Glutamatergic neuron (in vitro differentiated cells): ENCODE data around the gene TTC24. TPM values are rescaled to one million over a fixed set of nuclear protein-coding genes. Genes with fewer than 3 reads are reported as not detected.
"Not testable (repeated sequence)": the region's sequence is repeated elsewhere in the genome, so short reads cannot be mapped to it uniquely, and the experiment has no call there.

Source experiments
- DNase-seq: peaks from one replicate; pipeline ENCODE4 v3.0.0; 2022
- H3K27ac Mint-ChIP-seq: one replicate; pipeline ENCODE4 v1.8.0; 2020; ENCODE audit warnings: mild to moderate bottlenecking, mixed read lengths, inconsistent platforms; ENCODE audit not compliant: unreplicated experiment
- H3K27me3 Mint-ChIP-seq: one replicate; pipeline ENCODE4 v1.8.0; 2020; ENCODE audit warnings: mild to moderate bottlenecking, moderate library complexity, mixed read lengths, inconsistent platforms; ENCODE audit not compliant: unreplicated experiment
- H3K36me3 Mint-ChIP-seq: one replicate; pipeline ENCODE4 v1.8.0; 2020; ENCODE audit warnings: mild to moderate bottlenecking, mixed read lengths, inconsistent platforms; ENCODE audit not compliant: unreplicated experiment
- H3K4me1 Mint-ChIP-seq: one replicate; pipeline ENCODE4 v1.8.0; 2020; ENCODE audit warnings: mild to moderate bottlenecking, low read depth, mixed read lengths, inconsistent platforms; ENCODE audit not compliant: unreplicated experiment
- H3K4me3 Mint-ChIP-seq: one replicate; pipeline ENCODE4 v1.8.0; 2020; ENCODE audit warnings: mild to moderate bottlenecking, mixed read lengths, inconsistent platforms; ENCODE audit not compliant: unreplicated experiment
- H3K9me3 Mint-ChIP-seq: one replicate; pipeline ENCODE4 v1.8.0; 2020; ENCODE audit warnings: mild to moderate bottlenecking, moderate library complexity, mixed read lengths, inconsistent platforms; ENCODE audit not compliant: unreplicated experiment
- total RNA-seq: library from RNA; stranded (reverse); fragmentation: NEBNext Ultra II Directional; extraction: Animal tissue kit (Norgen Biotek cat#: 25700); gene quantifications from one replicate; pipeline ENCODE4 v1.2.1, GENCODE V29; 2021; ENCODE audit not compliant: unreplicated experiment
- TF ChIP-seq, protein P1 (sequence below): fragments of 200-600 bp; sonication (generic); IDR thresholded peaks from one replicate; pipeline ENCODE4 v1.5.0; 2021; ENCODE audit not compliant: partially characterized antibody, unreplicated experiment

TTC24 gene
- total RNA-seq, 1 donor from 2014 or later, result not detected

DNA sequence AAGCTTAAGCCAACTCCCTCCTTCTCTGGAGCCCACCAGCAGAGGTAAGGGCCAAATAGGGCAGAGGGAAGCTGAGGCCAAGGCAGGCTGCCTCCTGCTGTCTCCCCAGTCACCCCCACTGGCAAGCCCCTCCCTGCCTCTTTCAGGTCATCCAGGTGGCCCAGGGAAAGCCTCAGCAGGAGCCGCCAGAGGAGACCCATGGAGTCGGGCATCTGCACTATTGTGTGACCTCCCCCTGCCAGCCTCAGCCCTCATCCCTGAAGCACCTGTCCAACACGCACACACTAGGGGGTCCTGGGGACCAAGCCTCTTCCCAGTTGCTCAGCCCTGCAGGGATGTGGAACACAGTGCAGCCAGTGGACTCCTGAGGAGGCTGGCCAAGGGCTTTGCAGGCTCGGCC is 6.8 kb downstream of the TTC24 start:
- Mint-ChIP-seq H3K27ac (no peak overlapping the region), H3K9me3 (peaks cover 2% of the 10 kb centered on the region), H3K4me1 (peaks cover 4% of the 10 kb centered on the region), H3K27me3 (peaks cover 5% of the 10 kb centered on the region), H3K36me3 (no peaks in the 10 kb centered on the region), H3K4me3 (no peak overlapping the region)
- TF ChIP-seq, protein P1, sequence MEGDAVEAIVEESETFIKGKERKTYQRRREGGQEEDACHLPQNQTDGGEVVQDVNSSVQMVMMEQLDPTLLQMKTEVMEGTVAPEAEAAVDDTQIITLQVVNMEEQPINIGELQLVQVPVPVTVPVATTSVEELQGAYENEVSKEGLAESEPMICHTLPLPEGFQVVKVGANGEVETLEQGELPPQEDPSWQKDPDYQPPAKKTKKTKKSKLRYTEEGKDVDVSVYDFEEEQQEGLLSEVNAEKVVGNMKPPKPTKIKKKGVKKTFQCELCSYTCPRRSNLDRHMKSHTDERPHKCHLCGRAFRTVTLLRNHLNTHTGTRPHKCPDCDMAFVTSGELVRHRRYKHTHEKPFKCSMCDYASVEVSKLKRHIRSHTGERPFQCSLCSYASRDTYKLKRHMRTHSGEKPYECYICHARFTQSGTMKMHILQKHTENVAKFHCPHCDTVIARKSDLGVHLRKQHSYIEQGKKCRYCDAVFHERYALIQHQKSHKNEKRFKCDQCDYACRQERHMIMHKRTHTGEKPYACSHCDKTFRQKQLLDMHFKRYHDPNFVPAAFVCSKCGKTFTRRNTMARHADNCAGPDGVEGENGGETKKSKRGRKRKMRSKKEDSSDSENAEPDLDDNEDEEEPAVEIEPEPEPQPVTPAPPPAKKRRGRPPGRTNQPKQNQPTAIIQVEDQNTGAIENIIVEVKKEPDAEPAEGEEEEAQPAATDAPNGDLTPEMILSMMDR, result no peak
- DNase-seq, result no peak

DNA sequence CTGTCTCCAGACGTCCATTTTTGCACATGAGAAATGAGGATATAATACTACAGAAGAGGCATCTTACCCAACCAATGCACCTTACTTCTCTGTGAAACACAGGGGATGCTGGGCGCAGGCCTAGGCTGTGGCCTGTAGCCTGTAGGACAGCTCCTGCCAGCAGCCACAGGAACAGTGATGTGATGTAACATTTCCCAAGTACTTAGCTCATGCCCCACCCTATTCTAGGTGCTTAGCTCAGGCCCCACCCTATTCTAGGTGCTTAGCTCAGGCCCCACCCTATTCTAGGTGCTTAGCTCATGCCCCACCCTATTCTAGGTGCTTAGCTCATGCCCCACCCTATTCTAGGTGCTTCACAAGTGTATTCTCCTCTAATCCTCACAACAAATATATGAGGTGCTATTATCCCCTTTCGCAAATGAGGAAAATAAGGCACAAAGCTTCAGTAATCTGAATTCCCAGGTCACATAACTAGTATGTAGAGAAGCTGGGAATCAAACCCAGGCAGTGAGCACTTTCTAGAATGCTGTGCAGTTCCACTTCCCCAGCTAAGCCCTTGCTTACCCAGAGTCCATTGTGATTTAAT is 7.5 kb downstream of the TTC24 start:
- Mint-ChIP-seq H3K27me3 (peaks cover 5% of the 10 kb centered on the region), H3K9me3 (peaks cover 2% of the 10 kb centered on the region), H3K4me3 (no peak overlapping the region), H3K27ac (no peak overlapping the region), H3K36me3 (no peaks in the 10 kb centered on the region), H3K4me1 (peaks cover 4% of the 10 kb centered on the region)
- TF ChIP-seq, protein P1, result no peak
- DNase-seq, result no peak

DNA sequence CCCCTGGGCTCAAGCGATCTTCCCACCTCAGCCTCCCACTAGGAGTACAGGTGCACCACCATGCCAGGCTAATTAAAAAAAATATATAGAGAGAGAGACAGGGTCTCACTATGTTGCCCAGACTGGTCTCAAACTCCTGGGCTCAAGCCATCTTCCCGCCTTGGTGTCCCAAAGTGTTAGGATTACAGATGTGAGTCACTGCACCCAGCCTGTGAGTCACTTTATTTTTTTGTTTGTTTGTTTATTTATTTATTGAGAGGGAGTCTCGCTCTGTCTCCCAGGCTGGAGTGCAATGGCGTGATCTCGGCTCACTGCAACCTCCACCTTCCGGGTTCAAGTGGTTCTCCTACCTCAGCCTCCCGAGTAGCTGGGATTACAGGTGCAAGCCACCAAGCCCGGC is 8.4 kb downstream of the TTC24 start:
- H3K4me3 Mint-ChIP-seq, H3K27ac Mint-ChIP-seq, H3K9me3 Mint-ChIP-seq, DNase-seq, H3K27me3 Mint-ChIP-seq, H3K4me1 Mint-ChIP-seq, H3K36me3 Mint-ChIP-seq: not testable (repeated sequence)

DNA sequence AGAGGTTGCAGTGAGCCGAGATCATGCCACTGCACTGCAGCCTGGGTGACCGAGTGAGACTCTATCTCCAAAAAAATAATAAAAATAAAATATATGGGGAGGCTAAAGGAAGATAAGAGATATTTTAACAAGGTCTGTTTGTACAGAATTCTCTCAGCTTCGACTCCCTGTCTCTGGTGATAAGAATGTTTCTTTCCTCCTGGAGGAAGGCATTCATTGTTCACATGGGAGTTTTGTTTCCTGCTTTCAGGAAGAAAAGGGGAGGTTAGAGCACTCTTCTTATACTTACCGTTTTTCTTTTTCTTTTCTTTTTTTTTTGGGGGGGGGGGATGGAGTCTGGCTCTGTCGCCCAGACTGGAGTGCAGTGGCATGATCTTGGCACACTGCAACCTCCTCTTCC is 10.0 kb downstream of the TTC24 start:
- H3K27ac Mint-ChIP-seq, result no peak overlapping the region
- DNase-seq, result no peak
- no peak overlapping the region for H3K4me3 Mint-ChIP-seq
- H3K9me3 Mint-ChIP-seq, result peaks cover 5% of the 10 kb centered on the region
- peaks cover 2% of the 10 kb centered on the region for H3K4me1 Mint-ChIP-seq
- H3K36me3 Mint-ChIP-seq, result no peaks in the 10 kb centered on the region
- H3K27me3 Mint-ChIP-seq, result peaks cover 6% of the 10 kb centered on the region
- TF ChIP-seq, protein P1, result no peak

DNA sequence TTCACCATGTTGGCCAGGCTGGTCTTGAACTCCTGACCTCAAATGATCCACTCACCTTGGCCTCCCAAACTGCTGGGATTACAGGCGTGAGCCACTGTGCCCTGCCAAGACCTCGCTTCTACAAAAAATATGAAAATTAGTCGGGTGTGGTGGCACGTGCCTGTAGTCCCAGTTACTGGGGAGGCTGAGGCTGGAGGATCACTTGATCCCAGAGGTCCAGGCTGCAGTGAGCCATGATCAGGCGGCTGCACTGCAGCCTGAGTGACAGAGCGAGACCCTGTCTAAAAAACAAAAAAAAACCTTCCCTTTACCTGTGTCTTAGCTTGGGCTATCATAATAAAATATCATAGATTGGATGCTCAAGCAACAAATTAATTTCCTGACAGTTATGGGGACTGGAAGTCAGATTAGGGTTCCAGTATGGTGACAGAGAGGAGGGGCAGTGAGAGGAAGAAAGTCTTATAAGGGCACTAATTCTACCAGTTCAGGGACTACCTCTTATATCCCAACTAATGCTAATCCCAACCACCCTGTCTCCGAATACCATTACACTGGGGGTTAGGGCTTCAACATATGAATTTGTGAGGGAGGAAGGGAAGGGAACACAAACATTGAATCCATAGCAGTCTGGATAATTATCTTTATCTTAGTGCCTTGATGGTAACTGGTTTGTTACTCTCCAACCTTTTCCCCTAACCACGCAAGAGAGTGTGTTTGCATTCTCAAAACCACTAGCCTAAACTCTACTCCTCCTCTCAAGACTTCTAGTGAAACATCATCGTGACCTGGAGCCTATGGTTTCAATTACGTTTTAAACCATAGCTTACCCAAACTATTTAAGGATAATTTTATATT is 11.0 kb downstream of the TTC24 start:
- Mint-ChIP-seq H3K9me3 (peaks cover 8% of the 10 kb centered on the region), H3K4me3 (peak overlapping the region; percentile 87), H3K36me3 (no peaks in the 10 kb centered on the region), H3K27ac (no peak overlapping the region), H3K4me1 (peaks cover 2% of the 10 kb centered on the region), H3K27me3 (peaks cover 7% of the 10 kb centered on the region)
- DNase-seq, result no peak
- TF ChIP-seq, protein P1, result no peak
